Stimulated activated naive CD8-positive, alpha-beta T cell treated with anti-CD3 and anti-CD28 coated beads, Interleukin-15, amount 100 ng/mL, for 72 hours (primary cell): Measurements from ENCODE around the gene PCDHGB4.
"Not testable (repeated sequence)": the region's sequence is repeated elsewhere in the genome, so short reads cannot be mapped to it uniquely, and the experiment has no call there.

Experiments
- ATAC-seq: fragments of 150-1000 bp; cut with Tn5 transposase; 2 replicates; pipeline ENCODE4 v1.10.0; 2021; ENCODE audit warnings: mild to moderate bottlenecking, moderate library complexity
- DNase-seq, 2 donors: peaks; one replicate each; pipeline ENCODE4 v3.0.0; 2021 to 2022
- H3K27ac Mint-ChIP-seq, 2 donors: one replicate each; pipeline ENCODE4 v1.8.0; 2022; ENCODE audit warnings: mild to moderate bottlenecking in 2 of 2, mixed read lengths in 2 of 2, moderate library complexity in 2 of 2
- H3K27me3 Mint-ChIP-seq: one replicate; pipeline ENCODE4 v1.8.0; 2022; ENCODE audit warnings: mixed read lengths
- H3K4me1 Mint-ChIP-seq: one replicate; pipeline ENCODE4 v1.8.0; 2022; ENCODE audit warnings: mild to moderate bottlenecking, mixed read lengths
- H3K4me3 Mint-ChIP-seq, 2 donors: one replicate each; pipeline ENCODE4 v1.8.0; 2022; ENCODE audit warnings: mild to moderate bottlenecking in 2 of 2, mixed read lengths in 2 of 2, moderate library complexity in 1 of 2
- H3K9me3 Mint-ChIP-seq, 2 donors: one replicate each; pipeline ENCODE4 v1.8.0; 2022; ENCODE audit warnings: mixed read lengths in 2 of 2

Gene PCDHGB4

DNA sequence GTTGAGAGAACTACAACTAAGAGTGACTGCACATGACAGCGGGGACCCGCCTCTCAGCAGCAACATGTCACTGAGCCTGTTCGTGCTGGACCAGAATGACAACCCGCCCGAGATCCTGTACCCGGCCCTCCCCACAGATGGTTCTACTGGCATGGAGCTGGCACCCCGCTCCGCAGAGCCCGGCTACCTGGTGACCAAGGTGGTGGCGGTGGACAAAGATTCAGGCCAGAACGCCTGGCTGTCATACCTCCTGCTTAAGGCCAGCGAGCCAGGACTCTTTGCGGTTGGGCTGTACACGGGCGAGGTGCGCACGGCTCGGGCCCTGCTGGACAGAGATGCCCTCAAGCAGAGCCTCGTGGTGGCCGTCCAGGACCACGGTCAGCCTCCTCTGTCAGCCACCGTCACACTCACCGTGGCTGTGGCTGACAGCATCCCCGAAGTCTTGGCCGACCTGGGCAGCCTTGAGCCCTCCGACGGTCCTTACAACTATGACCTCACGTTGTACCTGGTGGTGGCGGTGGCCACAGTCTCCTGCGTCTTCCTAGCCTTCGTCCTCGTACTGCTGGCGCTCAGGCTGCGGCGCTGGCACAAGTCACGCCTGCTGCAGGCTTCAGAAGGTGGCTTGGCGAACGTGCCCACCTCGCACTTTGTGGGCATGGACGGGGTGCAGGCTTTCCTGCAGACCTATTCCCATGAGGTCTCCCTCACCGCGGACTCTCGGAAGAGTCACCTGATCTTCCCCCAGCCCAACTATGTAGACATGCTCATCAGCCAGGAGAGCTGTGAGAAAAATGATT lies 2.8 kb upstream of the PCDHGB4 start:
- Mint-ChIP-seq H3K27me3 (peaks cover 75% of the 10 kb centered on the region), H3K9me3 (peaks cover 10 to 41% of the 10 kb centered on the region in 2 donors), H3K27ac (no peak overlapping the region), H3K4me3 (no peak overlapping the region), H3K4me1 (peaks cover 5% of the 10 kb centered on the region)
- ATAC-seq: no peak
- DNase-seq: no peak

DNA sequence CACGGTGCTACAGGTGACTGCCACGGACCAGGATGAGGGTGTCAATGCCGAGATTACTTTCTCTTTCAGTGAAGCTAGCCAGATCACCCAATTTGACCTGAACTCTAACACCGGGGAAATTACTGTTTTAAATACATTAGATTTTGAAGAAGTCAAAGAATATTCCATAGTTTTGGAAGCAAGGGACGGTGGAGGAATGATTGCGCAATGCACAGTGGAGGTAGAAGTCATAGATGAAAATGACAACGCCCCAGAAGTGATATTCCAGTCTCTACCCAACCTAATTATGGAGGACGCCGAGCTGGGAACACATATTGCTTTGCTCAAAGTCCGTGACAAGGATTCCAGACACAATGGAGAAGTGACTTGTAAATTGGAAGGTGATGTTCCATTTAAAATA lies 1.2 kb downstream of the PCDHGB4 start:
- no peak overlapping the region for H3K27ac Mint-ChIP-seq

DNA sequence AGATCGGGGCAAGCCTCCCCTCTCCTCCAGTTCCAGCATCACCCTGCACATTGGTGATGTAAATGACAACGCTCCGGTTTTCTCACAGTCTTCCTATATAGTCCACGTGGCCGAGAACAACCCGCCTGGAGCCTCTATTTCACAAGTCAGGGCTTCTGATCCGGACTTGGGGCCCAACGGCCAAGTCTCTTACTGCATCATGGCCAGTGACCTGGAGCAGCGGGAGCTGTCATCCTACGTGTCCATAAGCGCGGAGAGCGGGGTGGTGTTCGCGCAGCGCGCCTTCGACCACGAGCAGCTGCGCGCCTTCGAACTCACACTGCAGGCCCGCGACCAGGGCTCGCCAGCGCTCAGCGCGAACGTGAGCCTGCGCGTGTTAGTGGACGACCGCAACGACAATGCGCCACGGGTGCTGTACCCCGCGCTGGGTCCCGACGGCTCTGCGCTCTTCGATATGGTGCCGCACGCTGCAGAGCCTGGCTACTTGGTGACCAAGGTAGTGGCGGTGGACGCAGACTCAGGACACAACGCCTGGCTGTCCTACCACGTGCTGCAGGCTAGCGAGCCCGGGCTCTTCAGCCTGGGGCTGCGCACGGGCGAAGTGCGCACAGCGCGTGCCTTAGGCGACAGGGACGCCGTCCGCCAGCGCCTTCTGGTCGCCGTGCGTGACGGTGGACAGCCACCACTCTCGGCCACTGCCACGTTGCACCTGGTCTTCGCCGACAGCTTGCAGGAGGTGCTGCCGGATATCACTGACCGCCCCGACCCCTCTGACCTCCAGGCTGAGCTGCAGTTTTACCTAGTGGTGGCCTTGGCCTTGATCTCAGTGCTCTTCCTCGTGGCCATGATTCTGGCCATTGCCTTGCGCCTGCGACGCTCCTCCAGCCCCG lies 1.9 kb downstream of the PCDHGB4 start:
- Mint-ChIP-seq H3K4me3 (no peak overlapping the region), H3K27ac (no peak overlapping the region), H3K9me3 (peaks cover 29 to 46% of the 10 kb centered on the region in 2 donors), H3K27me3 (peaks cover 83% of the 10 kb centered on the region), H3K4me1 (no peaks in the 10 kb centered on the region)
- ATAC-seq: no peak
- DNase-seq: no peak

More for the DNA sequence above, 1.2 kb downstream of the PCDHGB4 start:
- DNase-seq (no peak), ATAC-seq (no peak)
- Mint-ChIP-seq H3K4me1 (no peaks in the 10 kb centered on the region), H3K9me3 (peaks cover 24 to 41% of the 10 kb centered on the region in 2 donors), H3K4me3 (peak overlapping the region in 1 of 2 donors; percentile 15), H3K27me3 (peaks cover 83% of the 10 kb centered on the region)

DNA sequence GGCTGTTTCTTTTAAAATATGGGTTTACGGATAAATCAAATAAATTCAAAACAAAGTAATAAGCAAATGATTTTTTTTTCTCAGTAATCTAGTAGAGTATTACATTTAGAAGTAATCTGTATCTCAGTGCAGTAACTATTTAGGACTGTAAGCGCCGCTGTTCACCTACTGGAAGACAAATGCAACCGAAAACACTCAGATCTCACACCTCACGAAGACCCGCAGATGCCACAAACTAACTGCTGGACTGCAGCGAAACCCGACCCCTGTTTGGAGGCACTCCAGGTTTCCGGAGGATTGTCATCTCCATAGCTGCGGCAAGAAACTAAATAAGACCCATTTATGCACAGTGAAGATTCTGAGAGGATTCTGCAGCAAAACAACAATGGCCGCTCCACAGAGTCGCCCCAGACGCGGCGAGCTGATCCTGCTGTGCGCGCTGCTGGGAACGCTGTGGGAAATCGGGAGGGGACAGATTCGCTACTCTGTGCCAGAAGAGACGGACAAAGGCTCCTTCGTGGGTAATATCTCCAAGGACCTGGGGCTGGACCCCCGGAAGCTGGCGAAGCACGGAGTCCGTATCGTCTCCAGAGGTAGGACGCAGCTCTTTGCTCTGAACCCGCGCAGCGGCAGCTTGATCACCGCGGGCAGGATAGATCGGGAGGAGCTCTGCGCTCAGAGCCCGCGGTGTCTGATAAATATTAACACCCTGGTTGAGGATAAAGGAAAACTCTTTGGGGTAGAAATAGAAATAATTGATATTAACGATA lies 5.1 kb downstream of the PCDHGB4 start, which contains the start of gene PCDHGA8:
Gene PCDHGA8, plus strand, starts transcription at position 205 of the 770 bp plus-strand sequence. Its CDS starts 181 bp downstream, at position 386.
- H3K9me3 Mint-ChIP-seq: peaks cover 25 to 38% of the 10 kb centered on the region in 2 donors
- no peak within 1 kb of the TSS for H3K4me3 Mint-ChIP-seq
- peak within 1 kb of the TSS in 1 of 2 donors; percentile 86 for H3K27ac Mint-ChIP-seq
- DNase-seq (no peak), ATAC-seq (no peak)
- peaks cover 81% of the 10 kb centered on the region for H3K27me3 Mint-ChIP-seq
- no peaks in the 10 kb centered on the region for H3K4me1 Mint-ChIP-seq

DNA sequence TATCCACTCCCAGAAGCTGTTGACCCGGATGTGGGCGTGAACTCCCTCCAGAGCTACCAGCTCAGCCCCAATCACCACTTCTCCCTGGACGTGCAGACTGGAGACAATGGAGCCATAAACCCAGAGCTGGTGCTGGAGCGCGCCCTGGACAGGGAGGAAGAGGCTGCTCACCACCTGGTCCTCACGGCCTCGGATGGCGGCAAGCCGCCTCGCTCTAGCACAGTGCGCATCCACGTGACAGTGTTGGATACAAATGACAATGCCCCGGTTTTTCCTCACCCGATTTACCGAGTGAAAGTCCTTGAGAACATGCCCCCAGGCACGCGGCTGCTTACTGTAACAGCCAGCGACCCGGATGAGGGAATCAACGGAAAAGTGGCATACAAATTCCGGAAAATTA lies 5.8 kb downstream of the PCDHGB4 start:
- Mint-ChIP-seq H3K4me3 (no peak overlapping the region), H3K9me3 (peaks cover 23 to 36% of the 10 kb centered on the region in 2 donors)

DNA sequence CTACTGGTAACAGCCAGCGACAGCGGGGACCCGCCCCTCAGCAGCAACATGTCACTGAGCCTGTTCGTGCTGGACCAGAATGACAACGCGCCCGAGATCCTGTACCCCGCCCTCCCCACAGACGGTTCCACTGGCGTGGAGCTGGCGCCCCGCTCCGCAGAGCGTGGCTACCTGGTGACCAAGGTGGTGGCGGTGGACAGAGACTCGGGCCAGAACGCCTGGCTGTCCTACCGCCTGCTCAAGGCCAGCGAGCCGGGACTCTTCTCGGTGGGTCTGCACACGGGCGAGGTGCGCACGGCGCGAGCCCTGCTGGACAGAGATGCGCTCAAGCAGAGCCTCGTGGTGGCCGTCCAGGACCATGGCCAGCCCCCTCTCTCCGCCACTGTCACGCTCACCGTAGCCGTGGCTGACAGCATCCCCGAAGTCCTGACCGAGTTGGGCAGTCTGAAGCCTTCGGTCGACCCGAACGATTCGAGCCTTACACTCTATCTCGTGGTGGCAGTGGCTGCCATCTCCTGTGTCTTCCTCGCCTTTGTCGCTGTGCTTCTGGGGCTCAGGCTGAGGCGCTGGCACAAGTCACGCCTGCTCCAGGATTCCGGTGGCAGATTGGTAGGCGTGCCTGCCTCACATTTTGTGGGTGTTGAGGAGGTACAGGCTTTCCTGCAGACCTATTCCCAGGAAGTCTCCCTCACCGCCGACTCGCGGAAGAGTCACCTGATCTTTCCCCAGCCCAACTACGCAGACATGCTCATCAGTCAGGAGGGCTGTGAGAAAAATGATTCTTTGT lies 7.1 kb downstream of the PCDHGB4 start:
- Mint-ChIP-seq H3K9me3 (peaks cover 20 to 34% of the 10 kb centered on the region in 2 donors), H3K27me3 (peaks cover 77% of the 10 kb centered on the region)
- H3K4me3 Mint-ChIP-seq, DNase-seq, H3K27ac Mint-ChIP-seq, ATAC-seq, H3K4me1 Mint-ChIP-seq: not testable (repeated sequence)

More for the DNA sequence above, 5.8 kb downstream of the PCDHGB4 start:
- ATAC-seq (no peak), DNase-seq (no peak)
- no peak overlapping the region for H3K27ac Mint-ChIP-seq
- H3K4me1 Mint-ChIP-seq: no peaks in the 10 kb centered on the region
- H3K27me3 Mint-ChIP-seq: peaks cover 77% of the 10 kb centered on the region

DNA sequence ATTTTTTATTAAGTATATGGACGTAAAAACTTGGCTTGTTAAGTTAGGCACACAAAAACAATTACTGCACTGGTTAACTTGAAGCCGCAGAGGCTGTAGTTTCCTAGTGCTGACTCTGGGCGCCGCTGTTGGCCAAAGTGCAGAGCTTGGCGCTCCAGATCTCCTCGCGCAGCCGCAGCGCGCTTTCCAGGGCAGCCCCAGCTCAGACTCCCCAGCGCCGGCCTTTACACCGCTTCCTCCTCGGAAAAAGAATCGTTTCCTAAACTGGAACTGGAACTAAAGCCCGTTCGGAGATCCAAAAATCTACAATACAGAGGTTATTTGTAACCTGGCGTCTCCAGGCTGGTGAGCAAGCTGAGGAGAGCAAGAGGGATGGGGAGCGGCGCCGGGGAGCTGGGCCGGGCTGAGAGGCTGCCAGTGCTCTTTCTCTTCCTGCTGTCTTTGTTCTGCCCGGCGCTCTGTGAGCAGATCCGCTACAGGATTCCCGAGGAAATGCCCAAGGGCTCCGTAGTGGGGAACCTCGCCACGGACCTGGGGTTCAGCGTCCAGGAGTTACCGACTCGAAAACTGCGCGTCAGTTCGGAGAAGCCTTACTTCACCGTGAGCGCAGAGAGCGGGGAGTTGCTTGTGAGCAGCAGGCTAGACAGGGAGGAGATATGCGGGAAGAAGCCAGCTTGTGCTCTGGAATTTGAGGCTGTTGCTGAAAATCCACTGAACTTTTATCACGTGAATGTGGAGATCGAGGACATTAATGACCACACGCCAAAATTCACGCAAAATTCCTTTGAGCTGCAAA lies 10.5 kb downstream of the PCDHGB4 start, which contains the start of gene PCDHGB5:
Gene PCDHGB5, plus strand, starts transcription at position 192 of the 796 bp plus-strand sequence. Its CDS starts 181 bp downstream, at position 373.
- Mint-ChIP-seq H3K27ac (peak within 1 kb of the TSS; percentile 33 to 42), H3K27me3 (peaks cover 79% of the 10 kb centered on the region), H3K9me3 (peaks cover 11 to 32% of the 10 kb centered on the region in 2 donors), H3K4me3 (peak within 1 kb of the TSS; percentile 67 to 69)
- ATAC-seq: peak; percentile 92
- H3K4me1 Mint-ChIP-seq: not testable (repeated sequence)
- DNase-seq: peak in 1 of 2 donors; percentile 51

DNA sequence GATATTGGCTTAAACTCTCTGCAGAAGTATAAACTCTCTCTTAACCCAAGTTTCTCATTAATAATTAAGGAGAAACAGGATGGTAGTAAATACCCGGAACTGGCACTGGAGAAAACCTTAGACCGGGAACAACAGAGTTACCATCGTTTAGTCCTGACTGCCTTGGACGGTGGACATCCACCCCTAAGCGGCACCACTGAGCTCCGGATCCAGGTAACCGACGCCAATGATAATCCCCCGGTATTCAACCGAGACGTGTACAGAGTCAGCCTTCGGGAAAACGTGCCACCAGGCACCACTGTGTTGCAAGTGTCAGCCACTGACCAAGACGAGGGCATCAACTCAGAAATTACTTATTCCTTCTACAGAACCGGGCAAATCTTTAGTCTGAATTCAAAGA lies 11.1 kb downstream of the PCDHGB4 start:
- Mint-ChIP-seq H3K4me1 (peaks cover 9% of the 10 kb centered on the region), H3K27me3 (peaks cover 79% of the 10 kb centered on the region), H3K27ac (peak overlapping the region in 1 of 2 donors; percentile 42), H3K9me3 (peaks cover 11 to 38% of the 10 kb centered on the region in 2 donors), H3K4me3 (no peak overlapping the region)
- no peak for DNase-seq
- ATAC-seq: no peak

DNA sequence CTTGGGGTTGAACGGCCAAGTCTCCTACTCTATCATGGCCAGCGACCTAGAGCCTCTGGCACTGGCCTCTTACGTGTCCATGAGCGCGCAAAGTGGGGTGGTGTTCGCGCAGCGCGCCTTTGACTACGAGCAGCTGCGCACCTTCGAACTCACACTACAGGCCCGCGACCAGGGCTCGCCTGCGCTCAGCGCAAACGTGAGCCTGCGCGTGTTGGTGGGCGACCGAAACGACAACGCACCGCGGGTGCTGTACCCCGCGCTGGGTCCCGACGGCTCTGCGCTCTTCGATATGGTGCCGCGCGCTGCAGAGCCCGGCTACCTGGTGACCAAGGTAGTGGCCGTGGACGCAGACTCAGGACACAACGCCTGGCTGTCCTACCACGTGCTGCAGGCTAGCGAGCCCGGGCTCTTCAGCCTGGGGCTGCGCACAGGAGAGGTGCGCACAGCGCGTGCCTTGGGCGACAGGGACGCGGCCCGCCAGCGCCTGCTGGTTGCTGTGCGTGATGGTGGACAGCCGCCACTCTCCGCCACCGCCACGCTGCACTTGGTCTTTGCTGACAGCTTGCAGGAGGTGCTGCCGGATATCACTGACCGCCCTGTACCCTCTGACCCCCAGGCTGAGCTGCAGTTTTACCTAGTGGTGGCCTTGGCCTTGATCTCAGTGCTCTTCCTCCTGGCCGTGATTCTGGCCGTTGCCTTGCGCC lies 12.2 kb downstream of the PCDHGB4 start:
- no peak overlapping the region for H3K27ac Mint-ChIP-seq
- no peak for DNase-seq
- H3K27me3 Mint-ChIP-seq: peaks cover 79% of the 10 kb centered on the region
- peaks cover 5 to 34% of the 10 kb centered on the region in 2 donors for H3K9me3 Mint-ChIP-seq
- no peak overlapping the region for H3K4me3 Mint-ChIP-seq
- ATAC-seq: no peak
- peaks cover 9% of the 10 kb centered on the region for H3K4me1 Mint-ChIP-seq

DNA sequence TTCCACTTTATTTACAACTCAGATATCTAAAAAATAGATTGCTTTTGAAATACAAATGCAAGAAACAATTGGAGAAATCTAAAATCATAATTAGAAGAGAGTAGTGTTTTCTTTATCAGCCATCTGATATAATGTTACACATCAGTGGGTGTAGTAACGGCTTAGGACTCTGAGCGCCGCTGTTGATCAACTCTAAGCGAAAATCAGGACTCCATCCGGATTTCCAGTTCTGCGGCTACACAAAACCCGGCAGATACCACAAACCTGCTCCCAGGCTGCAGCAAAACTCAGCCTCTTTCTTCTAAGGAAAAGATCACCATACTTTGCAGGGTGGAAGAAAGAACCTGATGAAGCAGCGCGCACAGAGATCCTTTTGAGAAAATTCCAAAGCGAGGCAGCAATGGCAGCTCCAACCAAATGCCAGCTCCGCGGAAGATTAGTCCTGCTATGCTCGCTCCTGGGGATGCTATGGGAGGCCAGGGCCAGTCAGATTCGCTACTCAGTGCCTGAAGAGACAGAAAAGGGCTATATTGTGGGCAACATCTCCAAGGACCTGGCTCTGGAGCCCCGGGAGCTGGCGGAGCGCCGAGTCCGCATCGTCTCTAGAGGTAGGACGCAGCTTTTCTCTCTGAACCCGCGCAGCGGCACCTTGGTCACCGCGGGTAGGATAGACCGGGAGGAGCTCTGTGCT lies 15.2 kb downstream of the PCDHGB4 start, which contains the start of gene PCDHGA9:
Gene PCDHGA9, plus strand, starts transcription at position 226 of the 691 bp plus-strand sequence. Its CDS starts 175 bp downstream, at position 401.
- Mint-ChIP-seq H3K4me1 (peaks cover 9% of the 10 kb centered on the region), H3K27ac (no peak within 1 kb of the TSS), H3K27me3 (peaks cover 80% of the 10 kb centered on the region), H3K9me3 (peaks cover 5 to 46% of the 10 kb centered on the region in 2 donors), H3K4me3 (peak within 1 kb of the TSS; percentile 44 to 62)
- DNase-seq: no peak
- ATAC-seq: no peak

DNA sequence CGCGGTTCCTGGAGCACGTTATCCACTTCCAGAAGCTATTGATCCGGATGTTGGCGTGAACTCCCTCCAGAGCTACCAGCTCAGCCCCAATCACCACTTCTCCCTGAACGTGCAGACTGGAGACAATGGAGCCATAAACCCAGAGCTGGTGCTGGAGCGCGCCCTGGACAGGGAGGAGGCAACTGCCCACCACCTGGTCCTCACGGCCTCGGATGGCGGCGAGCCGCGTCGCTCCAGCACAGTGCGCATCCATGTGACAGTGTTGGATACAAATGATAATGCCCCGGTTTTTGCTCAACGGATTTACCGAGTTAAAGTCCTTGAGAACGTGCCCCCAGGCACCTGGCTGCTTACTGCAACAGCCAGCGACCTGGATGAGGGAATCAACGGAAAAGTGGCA lies 15.9 kb downstream of the PCDHGB4 start:
- DNase-seq (no peak), ATAC-seq (no peak)
- Mint-ChIP-seq H3K4me1 (peaks cover 16% of the 10 kb centered on the region), H3K27ac (no peak overlapping the region), H3K27me3 (peaks cover 86% of the 10 kb centered on the region), H3K4me3 (peak overlapping the region in 1 of 2 donors; percentile 62), H3K9me3 (peaks cover 5 to 53% of the 10 kb centered on the region in 2 donors)

DNA sequence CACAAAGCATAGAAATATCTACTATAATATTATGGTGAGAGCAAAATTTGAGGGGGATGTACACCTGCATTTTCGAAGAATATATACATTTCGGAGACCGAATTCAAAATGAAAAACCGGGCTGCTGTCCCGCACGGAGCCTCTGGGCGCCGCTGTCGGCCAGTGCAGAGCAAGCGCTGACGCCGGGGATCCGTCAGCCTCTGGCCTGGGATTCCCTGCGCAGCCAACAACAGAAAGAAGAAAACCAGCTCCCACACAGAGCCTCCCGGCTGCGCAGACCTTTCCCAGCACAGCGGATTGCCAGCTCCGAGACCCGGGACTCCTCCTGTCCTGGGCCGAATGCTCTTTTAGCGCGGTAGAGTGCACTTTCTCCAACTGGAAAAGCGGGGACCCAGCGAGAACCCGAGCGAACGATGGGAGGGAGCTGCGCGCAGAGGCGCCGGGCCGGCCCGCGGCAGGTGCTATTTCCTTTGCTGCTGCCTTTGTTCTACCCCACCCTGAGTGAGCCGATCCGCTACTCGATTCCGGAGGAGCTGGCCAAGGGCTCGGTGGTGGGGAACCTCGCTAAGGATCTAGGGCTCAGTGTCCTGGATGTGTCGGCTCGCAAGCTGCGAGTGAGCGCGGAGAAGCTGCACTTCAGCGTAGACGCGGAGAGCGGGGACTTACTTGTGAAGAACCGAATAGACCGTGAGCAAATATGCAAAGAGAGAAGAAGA lies 20.4 kb downstream of the PCDHGB4 start, which contains the start of gene PCDHGB6:
Gene PCDHGB6, plus strand, starts transcription at position 232 of the 716 bp plus-strand sequence. Its CDS starts 182 bp downstream, at position 414.
- peaks cover 10 to 49% of the 10 kb centered on the region in 2 donors for H3K9me3 Mint-ChIP-seq
- DNase-seq (peak in 1 of 2 donors; percentile 52), ATAC-seq (peak; percentile 76)
- peaks cover 13% of the 10 kb centered on the region for H3K4me1 Mint-ChIP-seq
- H3K27ac Mint-ChIP-seq: peak within 1 kb of the TSS in 1 of 2 donors; percentile 9
- peaks cover 79% of the 10 kb centered on the region for H3K27me3 Mint-ChIP-seq
- peak within 1 kb of the TSS; percentile 73 to 81 for H3K4me3 Mint-ChIP-seq
